Transverse colon (tissue), 4 donors: ENCODE measurements around the gene PCBP3. TPM values are rescaled to one million over a fixed set of nuclear protein-coding genes. Genes with fewer than 3 reads are reported as not detected.

Source experiments
- DNase-seq: peaks from one replicate; pipeline ENCODE4 v3.0.0-alpha.2; 2019
- H3K27ac ChIP-seq, 4 donors: fragments of 200-600 bp; sonication (generic); 2 replicates each; pipeline ENCODE4 v1.5.1; 2016 to 2018; ENCODE audit warnings: inconsistent platforms in 4 of 4
- H3K27me3 ChIP-seq: fragments of 200-600 bp; sonication (generic); 2 replicates; pipeline ENCODE4 v1.5.1; 2017; ENCODE audit warnings: inconsistent platforms
- H3K36me3 ChIP-seq, 4 donors: fragments of 200-600 bp; sonication (generic); 2 replicates each; pipeline ENCODE4 v1.5.1; 2017 to 2019; ENCODE audit warnings: inconsistent platforms in 4 of 4
- H3K4me1 ChIP-seq, 4 donors: fragments of 200-600 bp; sonication (generic); 2 replicates each; pipeline ENCODE4 v1.5.1; 2017 to 2020; ENCODE audit warnings: inconsistent platforms in 4 of 4
- H3K4me3 ChIP-seq, 4 donors: fragments of 200-600 bp; sonication (generic); 1 replicate in 1 of 4; 2 replicates in 3 of 4; pipeline versions ENCODE4 v1.5.1 to v1.6.1; 2017 to 2019; ENCODE audit warnings: inconsistent platforms in 4 of 4
- H3K9me3 ChIP-seq, 2 donors: fragments of 200-600 bp; sonication (generic); 2 replicates each; pipeline ENCODE4 v1.5.1; 2017 to 2019; ENCODE audit warnings: inconsistent platforms in 2 of 2
- CTCF ChIP-seq, 5 experiments: fragments of 200-600 bp in 3 of 5; fragments of 450-650 bp in 2 of 5; sonication (generic) in 3 of 5; IDR thresholded peaks; 1 replicate in 2 of 5; 2 replicates in 3 of 5; pipeline ENCODE4 v1.5.1; 2016 to 2017; ENCODE audit warnings: antibody characterized with exemption in 5 of 5, inconsistent platforms in 3 of 5, mild to moderate bottlenecking in 2 of 5, moderate library complexity in 1 of 5
- EP300 ChIP-seq: sonication (generic); formaldehyde crosslinking; IDR thresholded peaks from one replicate; pipeline ENCODE4 v1.6.1; 2017; ENCODE audit warnings: antibody characterized with exemption, low read depth
- POLR2A ChIP-seq: fragments of 450-650 bp; IDR thresholded peaks from one replicate; pipeline ENCODE4 v1.6.1; 2016; ENCODE audit warnings: antibody characterized with exemption, mild to moderate bottlenecking, moderate library complexity
- POLR2AphosphoS5 ChIP-seq, 3 donors: sonication (generic); formaldehyde crosslinking; IDR thresholded peaks; one replicate each; pipeline ENCODE4 v1.6.1; 2016; ENCODE audit warnings: antibody characterized with exemption in 3 of 3
- WGBS, 2 donors: methylation state at CpG; one replicate each; pipeline ENCODE4 v1.1.5; 2018; ENCODE audit warnings: low coverage in 1 of 2; 5-methylcytosine and 5-hydroxymethylcytosine counted together
- in situ Hi-C, 4 donors: fragments of 200-750 bp; cut with MboI; loops; one replicate each; pipeline versions ENCODE4 v1.15.0 to v1.15.1; 2017; ENCODE audit warnings: low sequenced_read_pairs in 3 of 4, low pct_ligation_motif_present in 1 of 4, low pct_unique_long_range_greater_than_20kb in 1 of 4
- intact Hi-C: fragments of 100-400 bp; cut with DNase I; formaldehyde crosslinking; loops from one replicate; pipeline ENCODE4 v1.15.1; 2023; ENCODE audit warnings: low total_unique reads
- total RNA-seq, 4 donors: library from RNA; depleted of rRNA; stranded (reverse); fragments of >200 nt; gene quantifications; one replicate each; pipeline ENCODE4 v1.1.0, GENCODE V29; 2016

PCBP3 gene
- total RNA-seq, 4 donors from 2014 or later: 0.80 to 7.8 (median 5.3) TPM

- Histone ChIP-seq H3K36me3 (no peaks in the 10 kb centered on the region), H3K27ac (no peak overlapping the region), H3K27me3 (no peaks in the 10 kb centered on the region), H3K4me3 (no peak overlapping the region), H3K4me1 (no peaks in the 10 kb centered on the region), H3K9me3 (no peaks in the 10 kb centered on the region)
- DNase-seq: no peak
- WGBS, 2 donors: 73% methylated on average over 6 of the region's 6 CpGs; no CpG with 5 or more reads in 1 of the 2 donors
- in situ Hi-C loops (no loop called here), intact Hi-C loops (no loop called here)
- no peak for TF ChIP-seq EP300
- no peak for TF ChIP-seq CTCF (IDR thresholded peaks at IDR 0.05)
Observed at GRCh38 chr21:45857761-45858160, 214.2 kb downstream of the PCBP3 start.

GRCh38 chr21:45858180-45858579 is 214.7 kb downstream of the PCBP3 start:
- in situ Hi-C loops: no loop called here

GRCh38 chr21:45859041-45859761 is 215.7 kb downstream of the PCBP3 start:
- Histone ChIP-seq H3K4me3 (no peak overlapping the region), H3K36me3 (no peaks in the 10 kb centered on the region), H3K9me3 (no peaks in the 10 kb centered on the region), H3K4me1 (no peaks in the 10 kb centered on the region), H3K27ac (no peak overlapping the region), H3K27me3 (no peaks in the 10 kb centered on the region)
- in situ Hi-C loops: no loop called here
- DNase-seq: no peak
- WGBS, 2 donors: 94% methylated on average over 9 of the region's 21 CpGs; no CpG with 5 or more reads in 1 of the 2 donors
- intact Hi-C loops: no loop called here
- TF ChIP-seq EP300 (no peak), POLR2A (no peak), CTCF (IDR thresholded peaks at IDR 0.05) (no peak), POLR2AphosphoS5 (IDR thresholded peaks at IDR 0.05) (no peak)

More at GRCh38 chr21:45858180-45858579, 214.7 kb downstream of the PCBP3 start:
- no peak for DNase-seq
- no peak for TF ChIP-seq EP300
- no peak for TF ChIP-seq CTCF (IDR thresholded peaks at IDR 0.05)
- TF ChIP-seq POLR2A: no peak
- no peak for TF ChIP-seq POLR2AphosphoS5 (IDR thresholded peaks at IDR 0.05)
- no peaks in the 10 kb centered on the region for H3K9me3 ChIP-seq
- no peaks in the 10 kb centered on the region for H3K4me1 ChIP-seq
- no peak overlapping the region for H3K4me3 ChIP-seq
- no peaks in the 10 kb centered on the region for H3K36me3 ChIP-seq
- no peak overlapping the region for H3K27ac ChIP-seq
- WGBS, 2 donors: 94 to 100% methylated on average over 4 to 12 of the region's 12 CpGs
- intact Hi-C loops: no loop called here
- H3K27me3 ChIP-seq: no peaks in the 10 kb centered on the region

- intact Hi-C loops: no loop called here
- in situ Hi-C loops: no loop called here
- Histone ChIP-seq H3K36me3 (no peaks in the 10 kb centered on the region), H3K4me1 (no peaks in the 10 kb centered on the region), H3K27me3 (no peaks in the 10 kb centered on the region), H3K27ac (no peak overlapping the region), H3K4me3 (no peak overlapping the region), H3K9me3 (no peaks in the 10 kb centered on the region)
- TF ChIP-seq POLR2AphosphoS5 (IDR thresholded peaks at IDR 0.05): no peak
- no peak for DNase-seq
- 91% methylated on average over 12 of the region's 12 CpGs; no CpG with 5 or more reads in 1 of the 2 donors for WGBS, 2 donors
Observed at GRCh38 chr21:45859762-45860357, 216.3 kb downstream of the PCBP3 start.
